Smooth muscle cell (in vitro differentiated cells): ENCODE measurements around the gene PREPL. TPM values are rescaled to one million over a fixed set of nuclear protein-coding genes. Genes with fewer than 3 reads are reported as not detected.
"Not testable (repeated sequence)": the region's sequence is repeated elsewhere in the genome, so short reads cannot be mapped to it uniquely, and the experiment has no call there.

ENCODE experiments used
- DNase-seq: peaks from one replicate; lab custom pipeline; 2025; ENCODE audit not compliant: unreplicated experiment; lab: John Stamatoyannopoulos, UW
- H2AFZ ChIP-seq: fragments of 200-600 bp; sonication (generic); 2 replicates; pipeline ENCODE4 v1.6.0; 2016; ENCODE audit warnings: antibody characterized with exemption, low read depth, mild to moderate bottlenecking
- H3F3A ChIP-seq: fragments of 200-600 bp; sonication (generic); 2 replicates; pipeline ENCODE4 v1.6.0; 2017; ENCODE audit warnings: antibody characterized with exemption, low read depth
- H3K27ac ChIP-seq: fragments of 200-600 bp; sonication (generic); 2 replicates; pipeline ENCODE4 v1.5.1; 2016; ENCODE audit warnings: low read depth, mild to moderate bottlenecking
- H3K27me3 ChIP-seq: fragments of 200-600 bp; sonication (generic); 2 replicates; pipeline ENCODE4 v1.6.1; 2016; ENCODE audit warnings: low read depth, mild to moderate bottlenecking
- H3K36me3 ChIP-seq: fragments of 200-600 bp; sonication (generic); 2 replicates; pipeline ENCODE4 v1.5.1; 2016; ENCODE audit warnings: low read depth
- H3K4me1 ChIP-seq: fragments of 200-600 bp; sonication (generic); 2 replicates; pipeline ENCODE4 v1.5.1; 2016; ENCODE audit warnings: low read depth
- H3K4me2 ChIP-seq: fragments of 200-600 bp; sonication (generic); 2 replicates; pipeline ENCODE4 v1.6.0; 2016; ENCODE audit warnings: mild to moderate bottlenecking
- H3K4me3 ChIP-seq: fragments of 200-600 bp; sonication (generic); 2 replicates; pipeline ENCODE4 v1.5.1; 2016; ENCODE audit warnings: mild to moderate bottlenecking
- H3K79me2 ChIP-seq: fragments of 200-600 bp; sonication (generic); 2 replicates; pipeline ENCODE4 v1.6.0; 2016; ENCODE audit warnings: low read depth, mild to moderate bottlenecking
- H3K9ac ChIP-seq: fragments of 200-600 bp; sonication (generic); 2 replicates; pipeline ENCODE4 v1.6.0; 2016; ENCODE audit warnings: low read depth
- H3K9me3 ChIP-seq: fragments of 200-600 bp; sonication (generic); replicated peaks from 2 replicates; pipeline ENCODE4 v1.5.1; 2016; ENCODE audit warnings: low read depth
- H4K20me1 ChIP-seq: fragments of 200-600 bp; sonication (generic); 2 replicates; pipeline ENCODE4 v1.6.0; 2016; ENCODE audit warnings: low read depth
- CTCF ChIP-seq: fragments of 200-600 bp; sonication (generic); IDR thresholded peaks from 2 replicates; pipeline ENCODE4 v1.5.1; 2017; ENCODE audit warnings: borderline replicate concordance, mild to moderate bottlenecking, antibody characterized with exemption; ENCODE audit not compliant: insufficient read depth, poor library complexity, severe bottlenecking
- WGBS: methylation state at CpG from one replicate; pipeline ENCODE4 v1.1.7; 2016; ENCODE audit warnings: low lambda C conversion rate; 5-methylcytosine and 5-hydroxymethylcytosine counted together
- polyA plus RNA-seq: library from polyadenylated mRNA; unstranded; fragments of >200 nt; fragmentation: Nextera tagmentation; extraction: Ambion mirVana; gene quantifications from 2 replicates; pipeline ENCODE4 v1.2.1, GENCODE V29; 2016
- total RNA-seq: library from RNA; depleted of rRNA; stranded (reverse); fragments of >200 nt; gene quantifications from 2 replicates; pipeline ENCODE4 v1.2.3, GENCODE V29; 2014

PREPL gene
- total and polyA plus RNA-seq, 2 experiments from 2014 or later = 16.7 to 43.8 TPM

DNA sequence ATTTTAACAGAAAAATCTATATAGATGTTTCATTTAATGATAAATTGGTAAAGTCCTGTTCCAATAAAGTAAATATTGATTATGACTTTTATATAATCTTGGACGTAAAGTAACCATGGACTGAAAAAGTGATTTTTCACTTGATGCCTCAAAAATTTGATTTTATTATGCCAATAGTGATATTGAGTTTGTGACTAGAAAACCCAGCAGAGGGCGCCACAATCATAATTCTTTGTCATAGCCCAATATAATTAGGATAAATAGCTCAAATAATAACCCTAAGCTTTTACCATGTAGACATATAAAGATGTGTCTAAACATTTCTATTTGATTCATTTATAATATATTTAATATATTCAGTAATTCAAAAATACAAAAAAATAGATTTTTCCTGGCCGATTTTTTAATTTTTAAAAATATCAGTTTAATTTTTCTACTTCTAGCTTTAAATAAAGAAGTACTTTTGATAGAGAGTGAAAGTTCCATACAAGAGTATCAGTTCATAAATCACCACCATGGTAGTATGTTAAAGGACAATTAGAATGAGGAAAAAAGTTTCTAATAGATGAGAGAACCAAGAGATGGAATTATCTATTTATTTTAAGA, 31.1 kb upstream of the PREPL start:
- H3K9ac ChIP-seq = no peak overlapping the region
- no peaks in the 10 kb centered on the region for H3K27me3 ChIP-seq
- WGBS = 43% methylated on average over 3 of the region's 3 CpGs
- H3K4me1 ChIP-seq = peaks cover 12% of the 10 kb centered on the region
- H3K9me3 ChIP-seq = no peaks in the 10 kb centered on the region
- no peak overlapping the region for H2AFZ ChIP-seq
- DNase-seq = no peak
- no peaks in the 10 kb centered on the region for H3K36me3 ChIP-seq
- no peak overlapping the region for H3K4me3 ChIP-seq
- H4K20me1 ChIP-seq = peaks cover 5% of the 10 kb centered on the region
- peak; percentile 74 for TF ChIP-seq CTCF
- no peaks in the 10 kb centered on the region for H3K79me2 ChIP-seq
- H3K27ac ChIP-seq = no peak overlapping the region
- H3K4me2 ChIP-seq = no peak overlapping the region
- H3F3A ChIP-seq = no peaks in the 10 kb centered on the region

DNA sequence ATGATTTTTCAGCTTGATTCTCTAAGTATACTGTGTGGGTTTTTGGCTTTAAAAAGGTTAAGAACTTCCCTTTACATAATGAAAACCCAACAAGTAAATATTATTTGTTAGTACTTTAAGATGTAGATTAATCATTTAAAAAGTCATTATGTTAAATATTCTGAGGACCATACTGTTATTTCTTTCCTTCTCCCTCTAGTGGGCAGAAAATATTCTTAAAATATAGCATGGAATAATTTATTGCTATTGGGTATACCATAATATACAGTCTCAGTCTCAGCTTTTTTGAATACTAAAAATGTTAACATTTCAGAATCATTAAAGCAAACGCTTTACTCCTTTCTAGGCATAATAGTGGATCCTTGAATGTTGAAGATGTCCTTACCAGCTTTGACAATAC, 28.6 kb upstream of the PREPL start:
- H3K36me3 ChIP-seq = no peaks in the 10 kb centered on the region
- no peaks in the 10 kb centered on the region for H3K4me1 ChIP-seq
- H2AFZ ChIP-seq = no peak overlapping the region
- no peak for DNase-seq
- H4K20me1 ChIP-seq = peaks cover 5% of the 10 kb centered on the region
- no peak overlapping the region for H3K9ac ChIP-seq
- no peak overlapping the region for H3K4me3 ChIP-seq
- no peak overlapping the region for H3K27ac ChIP-seq
- TF ChIP-seq CTCF = peak; percentile 45
- H3K79me2 ChIP-seq = no peaks in the 10 kb centered on the region
- 88% methylated on average over 1 of the region's 1 CpG for WGBS
- H3F3A ChIP-seq = no peaks in the 10 kb centered on the region
- no peaks in the 10 kb centered on the region for H3K9me3 ChIP-seq
- no peaks in the 10 kb centered on the region for H3K27me3 ChIP-seq
- no peak overlapping the region for H3K4me2 ChIP-seq

- Histone ChIP-seq H3K4me2 (no peak overlapping the region), H3K36me3 (no peaks in the 10 kb centered on the region), H3K9ac (no peak overlapping the region), H3K27me3 (no peaks in the 10 kb centered on the region), H3K4me1 (no peaks in the 10 kb centered on the region), H2AFZ (no peak overlapping the region), H3K27ac (no peak overlapping the region), H3K79me2 (no peaks in the 10 kb centered on the region), H3K9me3 (no peaks in the 10 kb centered on the region), H3F3A (no peaks in the 10 kb centered on the region), H3K4me3 (no peak overlapping the region), H4K20me1 (peaks cover 5% of the 10 kb centered on the region)
- WGBS = 95% methylated on average over 4 of the region's 4 CpGs
- no peak for TF ChIP-seq CTCF
- no peak for DNase-seq
Observed at GRCh38 chr2:44388877-44389276, 27.6 kb upstream of the PREPL start.

DNA sequence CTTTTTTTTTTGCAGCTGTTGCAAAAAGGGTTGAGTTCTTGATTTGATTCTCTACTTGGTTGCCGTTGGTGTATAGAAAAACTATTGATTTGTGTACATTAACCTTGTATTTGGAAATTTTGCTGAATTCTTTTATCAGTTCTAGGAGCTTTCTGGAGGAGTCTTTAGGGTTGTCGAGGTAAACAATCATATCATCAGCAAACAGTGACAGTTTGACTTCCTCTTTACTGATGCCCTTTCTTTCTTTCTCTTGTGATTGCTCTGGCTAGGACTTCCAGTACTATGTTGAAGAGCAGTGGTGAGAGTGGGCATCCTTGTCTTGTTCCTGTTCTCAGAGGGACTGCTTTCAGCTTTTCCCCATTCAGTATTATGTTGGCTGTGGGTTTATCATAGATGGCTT, 23.9 kb upstream of the PREPL start:
- not testable (repeated sequence) for H3K9me3 ChIP-seq, H3K79me2 ChIP-seq, H3K4me3 ChIP-seq

More for the DNA sequence above, 23.9 kb upstream of the PREPL start:
- not testable (repeated sequence) for H3K4me1 ChIP-seq, H3F3A ChIP-seq, H4K20me1 ChIP-seq, H3K9ac ChIP-seq, H2AFZ ChIP-seq, H3K27ac ChIP-seq, H3K36me3 ChIP-seq, H3K27me3 ChIP-seq, DNase-seq, H3K4me2 ChIP-seq
- 94% methylated on average over 2 of the region's 2 CpGs for WGBS
